Ectodermal cell (in vitro differentiated cells): Measurements from ENCODE around the gene CREBBP.

Experiments used
- H3K27ac ChIP-seq: 2 replicates; pipeline ENCODE4 v1.7.0; 2013; ENCODE audit warnings: mild to moderate bottlenecking, low read depth, low read length; ENCODE audit not compliant: insufficient read depth, poor library complexity, severe bottlenecking
- H3K27me3 ChIP-seq: 2 replicates; pipeline ENCODE4 v1.7.0; 2013; ENCODE audit warnings: mild to moderate bottlenecking, low read length; ENCODE audit not compliant: insufficient read depth, control insufficient read depth, poor library complexity, severe bottlenecking
- H3K36me3 ChIP-seq: one replicate; pipeline ENCODE4 v1.7.0; 2013; ENCODE audit warnings: low read length; ENCODE audit not compliant: control insufficient read depth, insufficient read depth
- H3K4me1 ChIP-seq: one replicate; pipeline ENCODE4 v1.7.0; 2013; ENCODE audit warnings: low read length; ENCODE audit not compliant: control insufficient read depth, insufficient read depth
- H3K4me3 ChIP-seq: 2 replicates; pipeline ENCODE4 v1.7.0; 2013; ENCODE audit warnings: low read depth, low read length, control low read depth; ENCODE audit not compliant: insufficient read depth
- H3K9me3 ChIP-seq: 2 replicates; pipeline ENCODE4 v1.7.0; 2013; ENCODE audit warnings: mild to moderate bottlenecking, low read length, moderate library complexity; ENCODE audit not compliant: control insufficient read depth
- WGBS, 2 experiments: methylation state at CpG; one replicate each; pipeline ENCODE4 v1.1.7; 2013; ENCODE audit warnings: missing lambda C conversion rate in 2 of 2; 5-methylcytosine and 5-hydroxymethylcytosine counted together

The CREBBP gene

DNA sequence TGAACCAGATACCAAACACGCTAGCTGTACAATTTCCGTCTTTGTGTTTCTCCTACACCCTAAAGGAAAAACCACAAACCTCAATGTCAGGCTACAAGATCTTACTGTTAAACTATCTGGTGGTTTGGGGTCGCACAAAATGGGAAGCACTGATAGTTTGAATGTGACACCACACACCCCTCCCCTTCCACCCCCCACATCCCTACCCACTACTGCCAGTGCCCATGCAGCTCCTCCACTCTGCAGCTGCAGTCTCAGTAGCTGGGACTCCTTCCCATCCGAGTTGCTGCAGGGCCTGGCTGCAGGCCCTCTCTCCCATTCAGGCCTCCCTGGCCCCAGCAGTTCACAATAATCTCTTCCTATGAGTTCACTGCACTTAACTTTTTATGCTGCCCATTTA is 181.6 kb downstream of the CREBBP start:
- Histone ChIP-seq H3K27me3 (no peaks in the 10 kb centered on the region), H3K27ac (no peak overlapping the region), H3K9me3 (no peaks in the 10 kb centered on the region), H3K4me1 (no peaks in the 10 kb centered on the region), H3K36me3 (no peaks in the 10 kb centered on the region), H3K4me3 (no peak overlapping the region)
- 92 to 93% methylated on average over 4 of the region's 4 CpGs for WGBS, 2 experiments

DNA sequence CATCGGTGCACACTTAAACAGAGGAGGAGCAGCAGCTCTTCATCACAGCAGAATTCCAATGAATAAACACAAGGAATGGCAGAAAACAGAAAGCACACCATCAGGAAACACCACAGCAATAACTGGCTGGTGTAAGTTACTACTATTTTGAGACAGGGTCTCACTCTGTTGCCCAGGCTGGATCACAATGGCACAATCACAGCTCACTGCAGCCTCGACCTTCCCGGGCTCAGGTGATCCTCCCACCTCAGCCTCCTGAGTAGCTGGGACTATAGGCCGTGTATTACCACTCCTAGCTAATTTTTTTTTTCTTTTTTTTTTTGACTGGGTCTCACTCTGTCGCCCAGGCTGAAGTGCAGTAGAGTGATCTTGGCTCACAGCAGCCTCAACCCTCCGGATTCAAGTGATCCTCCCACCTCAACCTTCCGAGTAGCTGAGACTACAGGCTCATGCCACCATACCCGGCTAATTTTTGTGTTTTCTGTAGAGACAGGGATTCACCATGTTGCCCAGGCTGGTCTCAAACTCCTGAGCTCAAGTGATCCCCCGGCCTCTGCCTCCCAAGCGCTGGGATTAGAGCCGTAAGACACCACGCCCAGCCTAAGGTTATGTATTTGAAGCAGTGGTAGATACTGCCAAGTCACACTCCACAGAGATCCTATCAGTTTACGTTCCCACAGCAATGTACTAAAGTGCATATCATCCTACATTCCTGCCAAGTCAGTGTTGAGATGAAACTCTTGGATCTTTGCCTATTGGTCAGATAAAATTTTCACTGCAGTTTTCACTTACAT is 183.9 kb downstream of the CREBBP start:
- Histone ChIP-seq H3K4me1 (no peaks in the 10 kb centered on the region), H3K9me3 (no peaks in the 10 kb centered on the region), H3K27me3 (no peaks in the 10 kb centered on the region), H3K36me3 (no peaks in the 10 kb centered on the region), H3K4me3 (no peak overlapping the region), H3K27ac (no peak overlapping the region)
- 94 to 96% methylated on average over 13 of the region's 13 CpGs for WGBS, 2 experiments

DNA sequence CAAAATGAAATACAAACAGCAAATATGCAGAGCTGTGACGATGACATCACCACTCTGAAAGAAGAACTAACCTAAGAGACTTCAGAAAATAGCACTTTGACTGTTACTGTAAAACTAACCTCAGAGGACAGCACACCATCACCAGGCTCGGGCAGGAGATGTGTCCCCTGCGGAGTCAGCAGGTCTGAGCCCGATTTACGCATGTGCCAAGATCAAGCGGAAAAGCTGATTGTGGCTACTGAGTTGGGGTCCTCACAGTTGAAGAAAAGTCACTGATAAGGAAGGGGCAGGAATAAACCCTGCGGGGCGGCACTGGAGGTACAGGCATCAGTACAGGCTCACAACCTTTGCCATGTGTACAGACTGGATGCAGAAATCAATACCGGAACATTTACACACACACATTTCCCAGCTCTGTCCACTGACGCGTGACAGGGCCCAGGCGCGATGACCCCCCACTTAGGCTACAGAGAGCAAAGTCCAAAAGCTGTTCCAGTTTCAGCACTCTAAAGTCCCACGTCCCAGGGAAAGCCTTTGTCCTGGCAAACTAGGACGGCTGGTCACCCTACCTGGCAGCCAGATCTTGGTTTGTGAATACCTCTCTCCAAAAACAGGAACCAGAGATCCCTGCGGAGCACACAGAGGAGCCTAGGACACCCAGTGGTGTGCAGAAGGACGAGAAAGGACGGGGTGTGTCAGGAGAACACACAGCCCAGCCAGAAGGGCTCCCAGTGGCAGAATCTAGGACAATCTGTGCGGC is 184.7 kb downstream of the CREBBP start:
- Histone ChIP-seq H3K4me3 (no peak overlapping the region), H3K36me3 (no peaks in the 10 kb centered on the region), H3K27ac (no peak overlapping the region), H3K4me1 (no peaks in the 10 kb centered on the region), H3K27me3 (no peaks in the 10 kb centered on the region), H3K9me3 (no peaks in the 10 kb centered on the region)
- 88 to 91% methylated on average over 19 of the region's 19 CpGs for WGBS, 2 experiments

- Histone ChIP-seq H3K36me3 (no peaks in the 10 kb centered on the region), H3K9me3 (no peaks in the 10 kb centered on the region), H3K4me3 (no peak overlapping the region), H3K4me1 (no peaks in the 10 kb centered on the region), H3K27me3 (no peaks in the 10 kb centered on the region), H3K27ac (no peak overlapping the region)
- WGBS, 2 experiments = 89 to 91% methylated on average over 9 of the region's 9 CpGs
Observed at GRCh38 chr16:3694051-3694450, 186.5 kb downstream of the CREBBP start.

GRCh38 chr16:3691761-3692160 is 188.8 kb downstream of the CREBBP start:
- 95% methylated on average over 12 of the region's 12 CpGs for WGBS, 2 experiments
- Histone ChIP-seq H3K4me1 (no peaks in the 10 kb centered on the region), H3K27ac (no peak overlapping the region), H3K27me3 (no peaks in the 10 kb centered on the region), H3K36me3 (peaks cover 14% of the 10 kb centered on the region), H3K9me3 (no peaks in the 10 kb centered on the region), H3K4me3 (no peak overlapping the region)

GRCh38 chr16:3690980-3691720 is 189.4 kb downstream of the CREBBP start:
- Histone ChIP-seq H3K9me3 (no peaks in the 10 kb centered on the region), H3K27ac (no peak overlapping the region), H3K4me1 (no peaks in the 10 kb centered on the region), H3K27me3 (no peaks in the 10 kb centered on the region), H3K36me3 (peaks cover 19% of the 10 kb centered on the region), H3K4me3 (no peak overlapping the region)
- 91% methylated on average over 18 to 19 of the region's 19 CpGs for WGBS, 2 experiments

DNA sequence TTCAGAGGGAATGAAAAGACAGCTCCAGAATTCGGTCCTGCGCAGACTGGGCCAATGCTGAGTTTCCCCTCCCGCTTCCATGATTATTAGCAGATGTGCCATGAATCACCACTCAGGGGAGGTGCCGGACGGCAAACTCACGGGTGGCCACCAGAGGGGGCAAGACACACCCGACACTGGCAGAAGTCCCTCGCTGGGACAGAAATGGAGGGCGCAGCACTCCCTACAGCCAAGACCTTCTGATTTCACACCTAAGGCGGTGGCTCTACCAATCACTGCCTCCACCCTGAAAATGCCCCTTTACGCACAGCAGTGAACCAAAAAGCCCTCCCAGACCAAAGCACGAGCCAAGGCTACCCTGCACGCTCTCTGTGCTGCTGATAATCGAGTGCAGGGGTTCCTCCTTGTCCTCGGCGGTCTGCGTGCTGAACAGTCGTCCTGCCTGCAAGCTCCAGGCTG is 190.0 kb downstream of the CREBBP start:
- 67 to 68% methylated on average over 18 of the region's 18 CpGs for WGBS, 2 experiments
- no peak overlapping the region for H3K27ac ChIP-seq
- no peak overlapping the region for H3K4me3 ChIP-seq
- peaks cover 22% of the 10 kb centered on the region for H3K36me3 ChIP-seq
- no peaks in the 10 kb centered on the region for H3K9me3 ChIP-seq
- no peaks in the 10 kb centered on the region for H3K4me1 ChIP-seq
- no peaks in the 10 kb centered on the region for H3K27me3 ChIP-seq

DNA sequence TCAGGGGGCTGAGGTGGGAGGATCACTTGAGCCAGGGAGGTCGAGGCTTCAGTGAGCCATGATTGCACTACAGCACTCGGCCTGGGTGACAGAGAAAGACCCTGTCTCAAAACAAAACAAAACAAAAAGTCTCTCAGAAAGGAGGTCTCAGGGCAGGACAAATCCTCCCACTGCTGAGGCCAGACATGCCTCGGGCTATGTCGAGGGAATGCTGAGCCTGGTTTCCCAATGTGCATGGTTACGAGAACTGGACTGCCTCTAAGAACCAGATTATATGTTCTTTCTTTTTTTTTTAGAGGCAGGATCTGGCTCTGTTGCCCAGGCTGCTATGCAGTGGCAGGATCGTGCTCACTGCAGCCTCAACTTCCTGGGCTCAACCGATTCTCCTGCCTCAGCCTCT is 190.8 kb downstream of the CREBBP start:
- Histone ChIP-seq H3K27me3 (no peaks in the 10 kb centered on the region), H3K27ac (no peak overlapping the region), H3K36me3 (peaks cover 29% of the 10 kb centered on the region), H3K9me3 (no peaks in the 10 kb centered on the region), H3K4me3 (no peak overlapping the region), H3K4me1 (no peaks in the 10 kb centered on the region)
- 96% methylated on average over 7 of the region's 7 CpGs for WGBS, 2 experiments

DNA sequence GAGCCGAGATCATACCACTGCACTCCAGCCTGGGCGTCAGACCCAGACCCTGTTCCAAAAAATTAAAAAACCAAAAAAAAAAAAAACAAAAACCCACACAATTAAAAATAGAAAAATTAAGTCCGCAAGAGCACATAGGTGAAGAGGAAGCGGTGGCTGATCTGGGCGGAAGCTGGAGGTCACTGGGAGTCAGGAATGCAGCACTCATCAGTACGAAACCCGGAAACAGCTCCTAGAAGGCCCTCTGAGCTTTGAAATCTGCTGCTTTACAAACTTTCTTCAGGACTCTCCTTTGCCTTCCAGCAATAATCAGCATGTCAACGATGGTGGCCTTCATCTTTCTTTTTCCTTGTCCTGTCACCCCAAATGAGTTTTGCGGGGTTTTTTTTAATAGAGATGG is 192.7 kb downstream of the CREBBP start:
- WGBS, 2 experiments = 94% methylated on average over 9 of the region's 9 CpGs

DNA sequence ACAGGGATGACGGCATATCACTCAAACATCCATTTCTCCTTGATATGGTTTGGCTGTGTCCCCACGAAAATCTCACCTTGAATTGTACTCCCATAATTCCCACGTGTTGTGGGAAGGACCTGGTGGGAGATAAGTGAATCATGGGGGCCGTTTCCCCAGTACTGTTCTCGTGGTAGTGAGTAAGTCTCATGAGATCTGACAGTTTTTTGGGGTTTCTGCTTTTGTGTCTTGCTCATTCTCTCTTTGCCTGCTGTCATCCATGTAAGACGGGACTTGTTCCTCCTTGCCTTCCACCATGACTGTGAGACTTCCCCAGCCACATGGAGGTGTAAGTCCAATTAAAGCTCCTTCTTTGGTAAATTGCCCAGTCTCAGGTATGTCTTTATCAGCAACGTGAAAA is 193.5 kb downstream of the CREBBP start:
- no peak overlapping the region for H3K4me3 ChIP-seq
- H3K27ac ChIP-seq = no peak overlapping the region
- 90 to 95% methylated on average over 7 of the region's 7 CpGs for WGBS, 2 experiments
- H3K9me3 ChIP-seq = no peaks in the 10 kb centered on the region
- H3K36me3 ChIP-seq = peaks cover 29% of the 10 kb centered on the region
- H3K27me3 ChIP-seq = no peaks in the 10 kb centered on the region
- H3K4me1 ChIP-seq = no peaks in the 10 kb centered on the region

More for the DNA sequence above, 192.7 kb downstream of the CREBBP start:
- no peaks in the 10 kb centered on the region for H3K9me3 ChIP-seq
- H3K27me3 ChIP-seq = no peaks in the 10 kb centered on the region
- no peaks in the 10 kb centered on the region for H3K4me1 ChIP-seq
- no peak overlapping the region for H3K4me3 ChIP-seq
- no peak overlapping the region for H3K27ac ChIP-seq
- H3K36me3 ChIP-seq = peaks cover 29% of the 10 kb centered on the region
